Ovary (tissue), 3 donors: Measurements from ENCODE around the gene KRT80.

ENCODE experiments used
- CTCF ChIP-seq, 3 donors: fragments of 450-650 bp in 2 of 3; fragments of 200-600 bp in 1 of 3; IDR thresholded peaks; one replicate each; pipeline versions ENCODE4 v1.5.1 to v1.8.0; 2016 to 2022; ENCODE audit warnings: antibody characterized with exemption in 3 of 3, mild to moderate bottlenecking in 1 of 3
- EP300 ChIP-seq: sonication (generic); formaldehyde crosslinking; IDR thresholded peaks from one replicate; pipeline ENCODE4 v1.6.1; 2017; ENCODE audit warnings: antibody characterized with exemption
- POLR2A ChIP-seq: fragments of 450-650 bp; IDR thresholded peaks from one replicate; pipeline ENCODE4 v1.6.1; 2017; ENCODE audit warnings: antibody characterized with exemption, mild to moderate bottlenecking, moderate library complexity
- donor health status: DM: no; HTN: no; CAD: no.

- TF ChIP-seq CTCF (IDR thresholded peaks at IDR 0.05) (no peak), POLR2A (no peak), EP300 (no peak)
Observed at GRCh38 chr12:52201451-52201839, 9.6 kb upstream of the KRT80 start.
